GM08714 (cell line): ENCODE results near the gene ZNF787.

Source experiments
- H3K4me3 ChIP-seq: fragments of 200-500 bp; sonication (Bioruptor generic); 2 replicates; pipeline ENCODE4 v1.5.1; 2014; ENCODE audit warnings: mild to moderate bottlenecking, low read length, inconsistent platforms
- ZNF274 ChIP-seq: IDR thresholded peaks from 2 replicates; pipeline ENCODE4 v1.6.1; 2012; ENCODE audit warnings: mild to moderate bottlenecking, low read depth, low read length

Gene ZNF787

DNA sequence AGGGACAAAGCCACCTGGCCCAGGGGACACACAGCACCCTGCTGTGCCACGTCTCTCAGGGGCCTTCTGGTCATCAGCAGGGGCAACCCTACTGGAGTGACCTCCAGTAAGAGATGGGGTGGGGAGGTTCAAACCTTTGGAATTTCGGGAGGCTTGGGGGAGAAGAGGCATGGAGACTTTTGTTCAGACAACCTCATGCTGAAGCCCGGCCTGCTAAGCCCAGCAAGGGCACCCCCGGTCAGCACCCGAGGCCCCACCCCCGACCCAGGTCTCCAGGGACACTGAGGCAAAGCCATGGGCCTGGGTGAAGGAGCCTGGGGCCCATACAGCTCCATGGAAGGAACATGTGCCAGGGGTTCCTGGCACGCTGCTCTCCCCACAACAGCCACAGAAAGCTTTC lies 23.3 kb downstream of the ZNF787 start:
- TF ChIP-seq ZNF274, result no peak
- no peak overlapping the region for H3K4me3 ChIP-seq

- no peak for TF ChIP-seq ZNF274
- H3K4me3 ChIP-seq, result no peak overlapping the region
These were observed 23.8 kb downstream of the ZNF787 start for GRCh38 chr19:56097306-56097705.

GRCh38 chr19:56096665-56097064 lies 24.4 kb downstream of the ZNF787 start:
- TF ChIP-seq ZNF274, result no peak

GRCh38 chr19:56094449-56094848 lies 26.6 kb downstream of the ZNF787 start:
- H3K4me3 ChIP-seq, result no peak overlapping the region
- TF ChIP-seq ZNF274, result no peak

More at GRCh38 chr19:56096665-56097064, 24.4 kb downstream of the ZNF787 start:
- H3K4me3 ChIP-seq, result no peak overlapping the region

DNA sequence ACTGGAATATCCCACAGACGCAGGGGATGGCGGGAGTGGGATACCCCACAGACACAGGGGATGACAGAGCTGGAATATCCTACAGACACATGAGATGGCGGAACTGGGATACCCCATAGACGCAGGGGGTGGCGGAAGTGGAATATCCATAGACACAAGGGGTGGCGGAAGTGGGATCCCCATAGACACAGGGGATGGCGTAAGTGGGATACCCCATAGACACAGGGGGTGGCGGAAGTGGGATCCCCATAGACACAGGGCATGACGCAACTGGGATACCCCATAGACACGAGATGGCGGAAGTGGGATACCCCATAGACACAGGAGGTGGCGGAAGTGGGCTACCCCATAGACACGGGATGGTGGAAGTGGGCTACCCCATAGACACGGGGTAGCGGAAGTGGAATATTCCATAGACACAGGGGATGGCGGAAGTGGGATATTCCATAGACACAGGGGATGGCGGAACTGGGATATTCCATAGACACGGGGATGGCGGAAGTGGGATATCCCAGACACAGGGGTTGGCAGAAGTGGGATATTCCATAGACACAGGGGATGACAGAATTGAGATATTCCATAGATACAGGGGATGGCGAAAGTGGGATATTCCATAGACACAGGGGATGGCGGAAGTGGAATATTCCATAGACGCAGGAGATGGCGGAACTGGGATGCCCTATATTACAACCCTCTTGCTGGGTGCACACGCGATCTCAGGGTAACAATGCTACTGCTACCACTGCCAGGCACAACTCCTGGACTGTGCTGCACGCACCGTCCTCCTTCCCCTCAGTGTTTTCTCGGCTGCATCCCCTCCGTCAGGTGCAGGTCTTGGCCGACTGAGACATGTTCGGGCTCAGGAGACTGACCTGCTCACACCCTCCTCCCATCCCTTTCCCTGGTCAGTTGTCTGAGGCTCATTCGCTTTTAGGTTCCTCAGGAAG lies 28.1 kb downstream of the ZNF787 start:
- no peak overlapping the region for H3K4me3 ChIP-seq
- TF ChIP-seq ZNF274, result no peak

GRCh38 chr19:56091751-56092546 lies 29.1 kb downstream of the ZNF787 start:
- TF ChIP-seq ZNF274, result no peak
- H3K4me3 ChIP-seq, result no peak overlapping the region

GRCh38 chr19:56091066-56091490 lies 30.0 kb downstream of the ZNF787 start:
- TF ChIP-seq ZNF274, result no peak
- no peak overlapping the region for H3K4me3 ChIP-seq

DNA sequence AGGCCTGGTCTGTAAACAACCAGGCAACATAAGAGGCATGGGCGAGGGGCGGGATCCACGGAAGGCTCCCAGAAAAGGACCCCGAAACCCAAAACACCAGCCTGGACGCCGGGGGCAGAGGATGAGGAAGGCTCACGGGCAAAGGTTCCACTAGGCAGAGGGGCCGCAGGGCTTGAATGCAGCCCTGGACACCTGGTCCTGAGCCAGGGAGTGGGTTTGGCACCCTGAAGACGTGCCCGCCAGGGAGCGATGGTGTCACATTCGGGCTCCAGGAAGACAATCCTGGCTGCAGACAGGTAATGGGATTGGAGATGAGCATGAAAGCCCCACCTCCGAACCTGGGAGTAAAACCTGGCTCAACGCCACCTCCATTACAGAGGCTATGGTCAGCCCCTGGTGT lies 31.8 kb downstream of the ZNF787 start:
- H3K4me3 ChIP-seq, result no peak overlapping the region
- TF ChIP-seq ZNF274, result no peak

DNA sequence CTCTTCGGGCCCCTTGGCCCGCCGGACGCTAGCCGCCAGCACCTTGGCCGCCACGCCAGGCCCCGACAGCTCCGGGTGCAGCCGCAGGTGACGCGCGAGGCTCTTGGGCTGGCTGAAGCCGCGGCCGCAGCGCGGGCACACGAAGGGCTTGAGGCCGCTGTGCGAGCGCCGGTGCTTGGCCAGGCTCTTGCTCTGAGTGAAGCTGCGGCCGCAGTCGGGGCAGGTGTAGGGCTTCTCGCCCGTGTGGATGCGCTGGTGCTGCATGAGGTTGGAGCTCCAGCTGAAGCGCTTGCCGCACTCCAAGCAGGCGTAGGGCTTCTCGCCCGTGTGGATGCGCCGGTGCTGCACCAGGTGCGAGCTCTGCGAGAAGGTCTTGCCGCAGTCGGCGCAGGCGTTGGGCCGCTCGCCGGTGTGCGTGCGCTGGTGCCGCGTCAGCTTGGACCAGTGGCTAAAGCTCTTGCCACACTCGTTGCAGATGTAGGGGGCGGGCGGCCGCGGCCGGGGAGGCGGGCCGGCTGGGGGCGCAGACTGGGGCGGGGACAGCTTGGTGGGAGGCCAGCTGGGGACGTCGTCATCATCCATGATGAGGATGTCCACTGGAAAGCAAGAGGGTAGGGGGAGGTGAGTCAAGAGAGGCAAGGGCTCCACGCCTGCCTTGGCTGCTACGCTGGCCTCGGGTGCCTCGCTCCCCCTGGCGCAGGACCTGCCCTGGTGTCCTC lies 32.4 kb downstream of the ZNF787 start:
- no peak overlapping the region for H3K4me3 ChIP-seq
- TF ChIP-seq ZNF274, result no peak

- TF ChIP-seq ZNF274, result no peak
- no peak overlapping the region for H3K4me3 ChIP-seq
These were observed 33.2 kb downstream of the ZNF787 start for GRCh38 chr19:56087647-56088496.

DNA sequence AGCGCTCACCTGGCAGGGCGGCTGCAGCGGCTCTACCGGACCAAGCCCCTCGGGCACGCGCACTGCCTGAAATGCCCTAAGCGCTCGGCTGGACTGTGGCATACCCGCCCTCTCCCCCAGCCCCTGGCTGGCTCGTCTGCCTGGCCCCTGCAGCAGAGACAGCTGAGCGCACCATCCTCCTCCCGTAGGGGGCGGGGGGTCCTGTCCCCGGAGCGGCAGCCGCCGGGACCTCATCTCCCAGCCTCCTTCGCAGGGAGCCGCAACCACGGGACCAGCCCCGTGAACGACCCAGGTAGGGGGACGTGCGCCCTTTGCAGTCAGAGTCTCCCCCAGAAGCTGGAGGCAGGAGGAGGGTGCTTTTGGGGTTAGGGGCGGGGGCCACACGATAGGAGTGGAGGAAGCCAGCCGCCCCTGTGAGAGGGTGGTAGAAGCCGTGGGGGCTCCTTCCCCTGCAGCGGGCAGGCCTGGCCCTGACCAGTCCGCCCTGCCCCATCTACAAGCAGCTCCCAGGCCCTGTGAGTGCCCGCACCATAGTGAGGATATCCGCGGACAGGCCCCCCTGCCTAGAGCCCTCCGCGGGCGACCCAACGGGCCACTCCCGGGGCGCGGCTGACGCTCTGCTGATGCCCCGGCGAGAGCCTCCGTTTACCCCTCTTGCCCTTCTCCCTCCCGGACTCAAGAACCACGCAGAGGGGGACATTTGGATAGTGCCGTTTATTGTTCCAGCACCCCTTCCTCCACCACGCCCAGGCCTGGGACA lies 34.2 kb downstream of the ZNF787 start:
- H3K4me3 ChIP-seq, result no peak overlapping the region
- TF ChIP-seq ZNF274, result no peak

DNA sequence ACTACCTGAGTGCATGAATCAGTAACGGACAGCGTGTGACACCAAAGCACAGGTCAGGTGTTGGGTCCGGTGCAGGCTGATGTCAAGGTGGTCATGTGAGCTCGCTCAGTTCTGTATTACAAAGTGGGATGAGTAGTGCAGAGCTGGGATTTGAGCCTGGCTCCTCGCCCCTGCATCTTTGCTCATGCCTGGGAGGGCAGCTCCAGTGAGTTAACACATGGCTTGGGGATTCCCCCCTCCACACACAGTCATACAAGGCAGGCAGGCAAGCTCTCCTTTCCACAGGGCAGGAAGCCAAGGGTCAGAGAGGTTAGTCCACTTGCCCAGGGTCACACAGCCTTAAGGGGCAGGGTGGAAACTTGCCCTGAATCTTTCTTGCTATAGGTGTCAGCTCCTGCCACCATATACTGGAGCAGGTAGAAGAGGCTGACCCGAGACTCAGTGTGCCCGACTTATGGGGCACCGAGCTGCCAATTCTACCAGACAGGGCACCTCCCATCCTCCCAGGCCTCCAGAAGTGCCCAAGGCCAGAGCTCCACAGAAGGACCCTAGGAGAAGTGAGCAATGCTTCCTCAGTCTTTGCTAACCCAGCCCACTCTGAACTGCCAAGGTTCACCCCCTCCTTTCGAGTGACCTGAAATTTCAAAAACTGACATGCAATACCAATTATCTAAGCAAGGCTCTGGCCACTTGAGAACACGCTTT lies 35.4 kb downstream of the ZNF787 start:
- no peak for TF ChIP-seq ZNF274
- no peak overlapping the region for H3K4me3 ChIP-seq
